AG04450 (cell line): ENCODE results near the gene TAS2R41. TPM values are rescaled to one million over a fixed set of nuclear protein-coding genes. Genes with fewer than 3 reads are reported as not detected.

ENCODE experiments used
- CTCF ChIA-PET: fragments of 300-600, 350-600 bp; formaldehyde crosslinking; extraction: SDS; loops from one replicate; lab custom pipeline; 2022; ENCODE audit warnings: antibody characterized with exemption, inconsistent platforms; lab: Charles Lee
- POLR2A ChIA-PET: fragments of 350-600 bp; formaldehyde crosslinking; extraction: SDS; loops from one replicate; lab custom pipeline; 2021; ENCODE audit warnings: antibody characterized with exemption, inconsistent platforms; lab: Yijun Ruan, JAX
- DNase-seq: peaks from one replicate; pipeline ENCODE4 v3.0.0-alpha.2; 2011; ENCODE audit warnings: low read depth, low spot score
- H3K27ac ChIP-seq: one replicate; pipeline ENCODE4 v1.5.1; 2012; ENCODE audit warnings: low read depth, low read length, control low read depth
- H3K27me3 ChIP-seq: one replicate; pipeline ENCODE4 v1.6.0; 2012; ENCODE audit warnings: low read length; ENCODE audit not compliant: control insufficient read depth, insufficient read depth
- H3K4me3 ChIP-seq: 2 replicates; pipeline ENCODE4 v1.5.1; 2011; ENCODE audit warnings: mild to moderate bottlenecking, low read depth, low read length, control low read depth
- H3K9me3 ChIP-seq: 2 replicates; pipeline ENCODE4 v1.5.1; 2012; ENCODE audit warnings: low read length; ENCODE audit not compliant: control insufficient read depth, insufficient read depth
- polyA plus RNA-seq: library from polyadenylated mRNA; depleted of rRNA; stranded (reverse); fragments of >200 nt; gene quantifications from 2 replicates; pipeline ENCODE4 v1.2.3, GENCODE V29; 2011
- TF ChIP-seq, protein P1 (sequence below): IDR thresholded peaks from 2 replicates; pipeline ENCODE4 v1.5.1; 2011; ENCODE audit warnings: low read depth, low read length, control low read depth, inconsistent platforms

TAS2R41 gene
- polyA plus RNA-seq, 1 experiment: not detected

DNA sequence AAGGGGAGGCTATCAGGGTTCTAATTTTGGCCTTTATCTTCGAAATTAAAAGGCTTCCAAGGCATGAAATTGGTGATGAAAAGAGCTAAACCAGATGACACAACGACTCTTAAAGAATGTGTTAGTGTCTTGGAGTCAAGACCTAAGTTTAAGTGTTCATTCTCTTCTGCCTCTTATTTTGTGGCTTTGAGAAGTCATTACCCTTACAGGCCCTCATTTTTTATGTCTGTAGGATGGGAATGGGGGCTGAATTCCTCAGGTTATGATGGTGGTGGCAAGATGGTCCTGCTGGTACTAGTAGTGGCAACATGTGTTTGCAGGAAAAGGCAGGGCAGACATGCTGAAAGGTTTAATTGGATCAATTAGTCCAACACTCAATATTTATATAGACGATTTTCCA, 19.0 kb upstream of the TAS2R41 start:
- no peak for DNase-seq
- Histone ChIP-seq H3K27ac (no peak overlapping the region), H3K9me3 (peaks cover 7% of the 10 kb centered on the region; the same call in 1 of the 2 replicates), H3K27me3 (no peaks in the 10 kb centered on the region), H3K4me3 (no peak overlapping the region)
- TF ChIP-seq, protein P1, sequence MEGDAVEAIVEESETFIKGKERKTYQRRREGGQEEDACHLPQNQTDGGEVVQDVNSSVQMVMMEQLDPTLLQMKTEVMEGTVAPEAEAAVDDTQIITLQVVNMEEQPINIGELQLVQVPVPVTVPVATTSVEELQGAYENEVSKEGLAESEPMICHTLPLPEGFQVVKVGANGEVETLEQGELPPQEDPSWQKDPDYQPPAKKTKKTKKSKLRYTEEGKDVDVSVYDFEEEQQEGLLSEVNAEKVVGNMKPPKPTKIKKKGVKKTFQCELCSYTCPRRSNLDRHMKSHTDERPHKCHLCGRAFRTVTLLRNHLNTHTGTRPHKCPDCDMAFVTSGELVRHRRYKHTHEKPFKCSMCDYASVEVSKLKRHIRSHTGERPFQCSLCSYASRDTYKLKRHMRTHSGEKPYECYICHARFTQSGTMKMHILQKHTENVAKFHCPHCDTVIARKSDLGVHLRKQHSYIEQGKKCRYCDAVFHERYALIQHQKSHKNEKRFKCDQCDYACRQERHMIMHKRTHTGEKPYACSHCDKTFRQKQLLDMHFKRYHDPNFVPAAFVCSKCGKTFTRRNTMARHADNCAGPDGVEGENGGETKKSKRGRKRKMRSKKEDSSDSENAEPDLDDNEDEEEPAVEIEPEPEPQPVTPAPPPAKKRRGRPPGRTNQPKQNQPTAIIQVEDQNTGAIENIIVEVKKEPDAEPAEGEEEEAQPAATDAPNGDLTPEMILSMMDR: no peak
- ChIA-PET POLR2A (no interaction called here), CTCF (no interaction called here)

DNA sequence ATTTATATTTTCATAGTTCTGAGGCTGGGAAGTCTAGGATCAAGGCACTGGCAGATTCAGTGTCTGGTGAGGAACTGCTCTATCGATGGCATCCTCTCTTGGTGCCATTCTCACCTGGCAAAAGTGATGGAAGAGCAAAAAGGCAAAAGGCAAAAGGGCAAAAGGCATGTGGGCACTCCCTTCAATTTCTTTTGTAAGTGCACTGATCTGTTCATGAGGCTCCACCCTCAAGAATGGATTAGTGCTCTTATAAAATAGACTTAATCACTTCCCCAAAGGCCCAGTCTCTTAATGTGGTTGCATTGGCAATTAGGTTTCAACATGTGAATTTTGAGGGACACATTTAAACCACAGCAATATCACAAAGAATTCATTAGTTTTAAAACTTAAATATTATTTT, 18.3 kb upstream of the TAS2R41 start:
- H3K27ac ChIP-seq: no peak overlapping the region
- DNase-seq: no peak
- POLR2A ChIA-PET: no interaction called here
- H3K9me3 ChIP-seq: peaks cover 7% of the 10 kb centered on the region; the same call in 1 of the 2 replicates
- CTCF ChIA-PET: no interaction called here
- H3K27me3 ChIP-seq: no peaks in the 10 kb centered on the region
- no peak overlapping the region for H3K4me3 ChIP-seq
- TF ChIP-seq, protein P1: no peak

DNA sequence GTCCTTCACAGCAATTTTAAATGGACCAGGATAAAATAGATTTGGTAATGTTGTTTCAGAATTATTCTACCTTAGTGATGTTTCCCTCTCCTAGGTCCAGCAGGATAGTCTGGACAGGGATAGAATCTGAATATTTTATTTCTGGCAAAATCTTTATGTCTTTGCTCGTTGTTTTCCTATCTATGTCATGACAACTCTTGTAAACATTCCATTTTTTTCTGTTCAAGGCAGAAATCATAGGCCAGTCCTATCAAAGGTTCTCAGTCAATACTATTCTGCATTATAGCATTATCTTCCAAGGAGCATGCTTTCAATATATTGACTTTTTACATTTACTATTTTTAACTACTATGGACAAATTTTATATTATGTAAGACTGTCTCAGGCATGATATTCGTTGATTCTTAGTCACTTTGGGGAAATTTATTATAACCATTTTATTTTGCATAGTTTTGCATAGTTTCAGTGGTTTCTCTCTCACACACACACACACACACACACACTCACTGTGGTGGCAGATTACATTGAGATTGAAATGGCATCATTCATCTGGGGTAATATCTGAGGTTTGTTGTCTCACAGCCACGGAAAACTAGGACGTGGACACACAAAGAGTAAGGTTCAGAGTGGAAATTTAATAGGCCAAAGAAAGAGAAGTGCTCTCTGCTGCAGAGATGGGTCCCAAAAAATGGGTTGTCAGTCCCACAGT, 17.2 kb upstream of the TAS2R41 start:
- no peak for DNase-seq
- Histone ChIP-seq H3K4me3 (no peak overlapping the region), H3K27ac (no peak overlapping the region), H3K9me3 (peaks cover 7% of the 10 kb centered on the region; the same call in 1 of the 2 replicates), H3K27me3 (no peaks in the 10 kb centered on the region)
- TF ChIP-seq, protein P1: no peak
- POLR2A ChIA-PET: no interaction called here
- CTCF ChIA-PET: no interaction called here

DNA sequence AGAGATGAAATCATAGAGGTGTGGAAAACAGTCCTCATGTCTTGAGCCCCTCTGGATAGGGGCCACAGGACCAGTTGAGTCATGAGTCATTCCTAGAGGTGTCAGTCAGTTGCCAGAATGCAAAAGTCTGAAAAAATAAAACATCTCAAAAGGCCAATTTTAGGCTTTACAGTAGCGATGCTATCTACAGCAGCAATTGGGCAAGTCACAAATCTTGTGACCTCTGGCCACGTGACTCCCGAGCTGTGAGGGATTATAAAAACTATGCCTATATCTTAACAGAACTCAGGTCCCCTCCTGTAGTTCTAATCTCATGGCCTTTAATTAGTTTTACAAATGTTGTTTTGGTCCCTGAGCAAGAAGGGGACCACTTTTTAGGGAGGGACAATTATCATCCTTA, 15.6 kb upstream of the TAS2R41 start:
- H3K9me3 ChIP-seq: peaks cover 7% of the 10 kb centered on the region; the same call in 1 of the 2 replicates
- TF ChIP-seq, protein P1: no peak
- no peaks in the 10 kb centered on the region for H3K27me3 ChIP-seq
- no peak overlapping the region for H3K4me3 ChIP-seq
- no peak for DNase-seq
- no peak overlapping the region for H3K27ac ChIP-seq
- CTCF ChIA-PET: no interaction called here
- POLR2A ChIA-PET: no interaction called here

DNA sequence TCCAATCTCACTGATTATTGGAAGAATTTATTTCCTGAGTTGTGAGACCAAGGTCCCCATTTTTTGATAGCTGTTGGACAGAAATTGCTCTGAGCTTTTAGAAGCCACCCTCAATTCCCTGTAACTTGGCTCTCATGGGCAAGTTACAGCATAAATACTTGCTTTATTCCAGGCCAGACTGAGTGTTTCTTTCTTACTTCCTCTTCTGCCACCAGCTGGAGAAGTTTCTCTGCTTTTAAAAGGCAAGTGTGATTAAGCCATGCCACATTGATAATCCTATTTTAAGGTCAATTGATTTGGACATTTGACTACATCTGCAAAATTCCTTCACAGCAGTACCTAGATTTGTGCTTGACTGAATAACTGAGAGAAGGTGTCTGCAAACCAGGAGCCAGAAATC, 14.1 kb upstream of the TAS2R41 start:
- no peak overlapping the region for H3K4me3 ChIP-seq
- peaks cover 7% of the 10 kb centered on the region; the same call in 1 of the 2 replicates for H3K9me3 ChIP-seq
- H3K27me3 ChIP-seq: no peaks in the 10 kb centered on the region
- CTCF ChIA-PET: no interaction called here
- no peak overlapping the region for H3K27ac ChIP-seq
- DNase-seq: no peak
- POLR2A ChIA-PET: no interaction called here
- TF ChIP-seq, protein P1: no peak
